DND-41 (cell line): ENCODE data around the gene RASGEF1C.

Source experiments
- ATAC-seq: fragments of 200-7000 bp; cut with Tn5 transposase; 3 replicates; pipeline ENCODE4 v1.9.1; 2021; ENCODE audit warnings: low read depth; ENCODE audit not compliant: insufficient read depth
- DNase-seq: peaks from one replicate; pipeline ENCODE4 v3.0.0-alpha.2; 2020
- H2AFZ ChIP-seq: 2 replicates; pipeline ENCODE4 v1.6.0; 2012; ENCODE audit warnings: low read depth, low read length
- H3K27ac ChIP-seq: 2 replicates; pipeline ENCODE4 v1.5.1; 2012; ENCODE audit warnings: low read length, inconsistent platforms
- H3K27me3 ChIP-seq: fragments of 200-600 bp; sonication (generic); 2 replicates; pipeline ENCODE4 v1.6.0; 2012; ENCODE audit warnings: low read length, mild to moderate bottlenecking, inconsistent platforms; ENCODE audit not compliant: insufficient read depth, poor library complexity
- H3K36me3 ChIP-seq: 2 replicates; pipeline ENCODE4 v1.5.1; 2012; ENCODE audit warnings: low read length, inconsistent platforms; ENCODE audit not compliant: insufficient read depth
- H3K4me1 ChIP-seq: 2 replicates; pipeline ENCODE4 v1.5.1; 2012; ENCODE audit warnings: mild to moderate bottlenecking, low read length; ENCODE audit not compliant: insufficient read depth
- H3K4me2 ChIP-seq: 2 replicates; pipeline ENCODE4 v1.6.0; 2012; ENCODE audit warnings: mild to moderate bottlenecking, moderate library complexity, low read length, inconsistent platforms; ENCODE audit not compliant: insufficient read depth
- H3K4me3 ChIP-seq, 2 experiments: fragments of 200-600 bp in 1 of 2; shearing (Covaris generic) in 1 of 2; 2 replicates each; pipeline ENCODE4 v1.5.1; 2012 to 2016; ENCODE audit warnings: inconsistent platforms in 2 of 2, low read length in 2 of 2, mild to moderate bottlenecking in 2 of 2, low read depth in 1 of 2, moderate library complexity in 1 of 2
- H3K79me2 ChIP-seq: 2 replicates; pipeline ENCODE4 v1.6.0; 2012; ENCODE audit warnings: low read length, inconsistent platforms; ENCODE audit not compliant: insufficient read depth
- H3K9ac ChIP-seq: 2 replicates; pipeline ENCODE4 v1.6.0; 2012; ENCODE audit warnings: low read depth, mild to moderate bottlenecking, inconsistent platforms, low read length, moderate library complexity
- H3K9me3 ChIP-seq: 2 replicates; pipeline ENCODE4 v1.5.1; 2012; ENCODE audit warnings: low read length, moderate library complexity, mild to moderate bottlenecking, inconsistent platforms; ENCODE audit not compliant: insufficient read depth, severe bottlenecking
- H4K20me1 ChIP-seq: 2 replicates; pipeline ENCODE4 v1.6.0; 2012; ENCODE audit warnings: low read length; ENCODE audit not compliant: insufficient read depth
- CTCF ChIP-seq: IDR thresholded peaks from 2 replicates; pipeline ENCODE4 v1.5.1; 2012; ENCODE audit warnings: borderline replicate concordance, low read length, moderate library complexity, mild to moderate bottlenecking; ENCODE audit not compliant: poor library complexity, severe bottlenecking; ENCODE audit errors: extremely low read depth
- EZH2 ChIP-seq: IDR thresholded peaks from 3 replicates; pipeline ENCODE4 v1.6.1; 2012; ENCODE audit warnings: borderline replicate concordance, low read depth, mild to moderate bottlenecking, moderate library complexity, low read length, inconsistent platforms; ENCODE audit not compliant: severe bottlenecking

The RASGEF1C gene

GRCh38 chr5:180251141-180251540, 42.1 kb upstream of the RASGEF1C start:
- Histone ChIP-seq H3K9me3 (peaks cover 36% of the 10 kb centered on the region), H2AFZ (no peak overlapping the region), H3K4me2 (no peak overlapping the region), H3K27me3 (no peaks in the 10 kb centered on the region), H3K4me3 (no peak overlapping the region), H3K36me3 (peaks cover 78% of the 10 kb centered on the region), H3K79me2 (no peaks in the 10 kb centered on the region), H3K4me1 (no peaks in the 10 kb centered on the region), H3K27ac (no peak overlapping the region), H3K9ac (no peak overlapping the region), H4K20me1 (no peaks in the 10 kb centered on the region)
- no peak for TF ChIP-seq EZH2
- no peak for TF ChIP-seq CTCF
- DNase-seq: no peak
- no peak for ATAC-seq

- no peak for ATAC-seq
- Histone ChIP-seq H3K4me2 (no peak overlapping the region), H3K27me3 (no peaks in the 10 kb centered on the region), H2AFZ (no peak overlapping the region), H3K4me1 (no peaks in the 10 kb centered on the region), H3K9me3 (peaks cover 29% of the 10 kb centered on the region), H3K36me3 (peaks cover 72% of the 10 kb centered on the region), H3K79me2 (no peaks in the 10 kb centered on the region), H4K20me1 (no peaks in the 10 kb centered on the region), H3K9ac (no peak overlapping the region), H3K4me3 (no peak overlapping the region), H3K27ac (0 out of 2 replicates have a peak overlapping the region, but pooled peaks have one; percentile 5)
- DNase-seq: no peak
- no peak for TF ChIP-seq EZH2
- no peak for TF ChIP-seq CTCF
Measured at GRCh38 chr5:180250329-180250728, 41.3 kb upstream of the RASGEF1C start.

- ATAC-seq (no peak), DNase-seq (no peak)
- H3K27ac ChIP-seq: no peak overlapping the region
- H3K27me3 ChIP-seq: no peaks in the 10 kb centered on the region
- no peak overlapping the region for H3K4me2 ChIP-seq
- no peak overlapping the region for H3K9ac ChIP-seq
- no peaks in the 10 kb centered on the region for H4K20me1 ChIP-seq
- no peak overlapping the region for H2AFZ ChIP-seq
- no peaks in the 10 kb centered on the region for H3K4me1 ChIP-seq
- H3K36me3 ChIP-seq: peaks cover 68% of the 10 kb centered on the region
- no peaks in the 10 kb centered on the region for H3K79me2 ChIP-seq
- H3K4me3 ChIP-seq: no peak overlapping the region
- TF ChIP-seq EZH2: no peak
- TF ChIP-seq CTCF: no peak
- no peaks in the 10 kb centered on the region for H3K9me3 ChIP-seq
Measured at GRCh38 chr5:180241600-180241999, 32.6 kb upstream of the RASGEF1C start.

GRCh38 chr5:180238631-180239030, 29.6 kb upstream of the RASGEF1C start:
- Histone ChIP-seq H4K20me1 (no peaks in the 10 kb centered on the region), H3K9me3 (no peaks in the 10 kb centered on the region), H3K27ac (no peak overlapping the region), H2AFZ (no peak overlapping the region), H3K4me2 (no peak overlapping the region), H3K79me2 (no peaks in the 10 kb centered on the region), H3K9ac (no peak overlapping the region), H3K4me1 (no peaks in the 10 kb centered on the region), H3K36me3 (peaks cover 79% of the 10 kb centered on the region), H3K4me3 (no peak overlapping the region), H3K27me3 (no peaks in the 10 kb centered on the region)
- ATAC-seq (no peak), DNase-seq (no peak)
- TF ChIP-seq EZH2: no peak
- no peak for TF ChIP-seq CTCF
